Osteocyte (in vitro differentiated cells): ENCODE results near the gene SDR42E1. TPM values are rescaled to one million over a fixed set of nuclear protein-coding genes. Genes with fewer than 3 reads are reported as not detected.

Experiments used
- DNase-seq: peaks from one replicate; pipeline ENCODE4 v3.0.0; 2021; ENCODE audit warnings: mixed read lengths; ENCODE audit not compliant: unreplicated experiment; ENCODE audit errors: extremely low spot score
- H3K27ac Mint-ChIP-seq: one replicate; pipeline ENCODE4 v1.8.0; 2021; ENCODE audit warnings: mild to moderate bottlenecking, mixed read lengths; ENCODE audit not compliant: unreplicated experiment
- H3K27me3 Mint-ChIP-seq: one replicate; pipeline ENCODE4 v1.8.0; 2021; ENCODE audit warnings: mixed read lengths; ENCODE audit not compliant: unreplicated experiment
- H3K36me3 Mint-ChIP-seq: one replicate; pipeline ENCODE4 v1.8.0; 2021; ENCODE audit warnings: mixed read lengths; ENCODE audit not compliant: unreplicated experiment
- H3K4me1 Mint-ChIP-seq: one replicate; pipeline ENCODE4 v1.8.0; 2021; ENCODE audit warnings: mixed read lengths; ENCODE audit not compliant: unreplicated experiment
- H3K4me3 Mint-ChIP-seq: one replicate; pipeline ENCODE4 v1.8.0; 2021; ENCODE audit warnings: mild to moderate bottlenecking, moderate library complexity, mixed read lengths; ENCODE audit not compliant: unreplicated experiment
- H3K9me3 Mint-ChIP-seq: one replicate; pipeline ENCODE4 v1.8.0; 2021; ENCODE audit warnings: mixed read lengths; ENCODE audit not compliant: unreplicated experiment
- CTCF ChIP-seq: fragments of 200-600 bp; sonication (generic); IDR thresholded peaks from 2 replicates; pipeline ENCODE4 v1.5.0; 2021; ENCODE audit warnings: antibody characterized with exemption, mild to moderate bottlenecking, moderate library complexity
- total RNA-seq: library from RNA; stranded (reverse); gene quantifications from 2 replicates; pipeline ENCODE4 v1.2.1, GENCODE V29; 2021

Gene SDR42E1
- total RNA-seq, 1 donor from 2014 or later = not detected

- TF ChIP-seq CTCF = no peak
- no peak overlapping the region for H3K4me3 Mint-ChIP-seq
- no peak for DNase-seq
- H3K9me3 Mint-ChIP-seq = no peaks in the 10 kb centered on the region
- no peaks in the 10 kb centered on the region for H3K36me3 Mint-ChIP-seq
- H3K27ac Mint-ChIP-seq = no peak overlapping the region
- H3K27me3 Mint-ChIP-seq = peaks cover 11% of the 10 kb centered on the region
- H3K4me1 Mint-ChIP-seq = no peaks in the 10 kb centered on the region
Measured at GRCh38 chr16:82045465-82045864, 34.2 kb upstream of the SDR42E1 start.

GRCh38 chr16:82044585-82044911, 33.3 kb upstream of the SDR42E1 start:
- Mint-ChIP-seq H3K4me3 (no peak overlapping the region), H3K36me3 (no peaks in the 10 kb centered on the region), H3K4me1 (no peaks in the 10 kb centered on the region), H3K27me3 (peaks cover 6% of the 10 kb centered on the region), H3K9me3 (no peaks in the 10 kb centered on the region), H3K27ac (no peak overlapping the region)
- no peak for TF ChIP-seq CTCF
- no peak for DNase-seq

- H3K27ac Mint-ChIP-seq = no peak overlapping the region
- H3K4me3 Mint-ChIP-seq = no peak overlapping the region
Measured at GRCh38 chr16:82043680-82044584, 32.7 kb upstream of the SDR42E1 start.

GRCh38 chr16:82042846-82043245, 31.6 kb upstream of the SDR42E1 start:
- DNase-seq = no peak
- peaks cover 2% of the 10 kb centered on the region for H3K27me3 Mint-ChIP-seq
- no peak for TF ChIP-seq CTCF
- no peak overlapping the region for H3K27ac Mint-ChIP-seq
- H3K4me1 Mint-ChIP-seq = no peaks in the 10 kb centered on the region
- no peaks in the 10 kb centered on the region for H3K36me3 Mint-ChIP-seq
- H3K9me3 Mint-ChIP-seq = no peaks in the 10 kb centered on the region
- H3K4me3 Mint-ChIP-seq = no peak overlapping the region

More at GRCh38 chr16:82043680-82044584, 32.7 kb upstream of the SDR42E1 start:
- Mint-ChIP-seq H3K36me3 (no peaks in the 10 kb centered on the region), H3K9me3 (no peaks in the 10 kb centered on the region), H3K4me1 (no peaks in the 10 kb centered on the region), H3K27me3 (peaks cover 6% of the 10 kb centered on the region)
- no peak for DNase-seq
- TF ChIP-seq CTCF = no peak

- Mint-ChIP-seq H3K9me3 (no peaks in the 10 kb centered on the region), H3K27ac (no peak overlapping the region), H3K4me1 (no peaks in the 10 kb centered on the region), H3K36me3 (no peaks in the 10 kb centered on the region), H3K27me3 (peaks cover 2% of the 10 kb centered on the region), H3K4me3 (no peak overlapping the region)
- DNase-seq = no peak
- no peak for TF ChIP-seq CTCF
Measured at GRCh38 chr16:82042144-82042543, 30.9 kb upstream of the SDR42E1 start.
